WTC11 (cell line): ENCODE results near the gene EME2. TPM values are rescaled to one million over a fixed set of nuclear protein-coding genes. Genes with fewer than 3 reads are reported as not detected.

Experiments
- ATAC-seq: fragments of 200-7000 bp; cut with Tn5 transposase; 2 replicates; pipeline ENCODE4 v1.10.0; 2021; ENCODE audit warnings: mild to moderate bottlenecking, moderate library complexity
- CTCF ChIA-PET: fragments of 300-600 bp; sonication (Branson Sonifier 250); formaldehyde crosslinking; loops from one replicate; lab custom pipeline; 2021; ENCODE audit warnings: antibody characterized with exemption; lab: Charles Lee
- POLR2A ChIA-PET: fragments of 350-600 bp; sonication (Branson Sonifier 250); formaldehyde crosslinking; loops from one replicate; lab custom pipeline; 2021; ENCODE audit warnings: antibody characterized with exemption; lab: Charles Lee
- DNase-seq: peaks from one replicate; pipeline ENCODE4 v3.0.0; 2021; ENCODE audit warnings: low spot score
- H3K27ac Mint-ChIP-seq: 2 replicates; pipeline ENCODE4 v1.8.0; 2021; ENCODE audit warnings: mixed read lengths
- H3K27me3 Mint-ChIP-seq: 2 replicates; pipeline ENCODE4 v1.8.0; 2021; ENCODE audit warnings: low read depth, mild to moderate bottlenecking, moderate library complexity, mixed read lengths
- H3K36me3 Mint-ChIP-seq: 2 replicates; pipeline ENCODE4 v1.8.0; 2021; ENCODE audit warnings: mixed read lengths
- H3K4me1 Mint-ChIP-seq: 2 replicates; pipeline ENCODE4 v1.8.0; 2022; ENCODE audit warnings: mixed read lengths
- H3K4me3 Mint-ChIP-seq: 2 replicates; pipeline ENCODE4 v1.8.0; 2021; ENCODE audit warnings: mild to moderate bottlenecking, moderate library complexity, mixed read lengths
- H3K9me3 Mint-ChIP-seq: 2 replicates; pipeline ENCODE4 v1.8.0; 2021; ENCODE audit warnings: mixed read lengths
- ATF6 ChIP-seq: sonication (generic); formaldehyde crosslinking; IDR thresholded peaks from 2 replicates; pipeline ENCODE4 v1.8.1; 2023; ENCODE audit warnings: mild to moderate bottlenecking, missing genetic modification reagents
- E2F1 ChIP-seq: sonication (generic); formaldehyde crosslinking; IDR thresholded peaks from 2 replicates; pipeline ENCODE4 v1.8.0; 2022; ENCODE audit warnings: mild to moderate bottlenecking, missing genetic modification reagents
- E2F5 ChIP-seq: sonication (generic); formaldehyde crosslinking; IDR thresholded peaks from 2 replicates; pipeline ENCODE4 v1.8.1; 2022; ENCODE audit warnings: mild to moderate bottlenecking, moderate library complexity, missing genetic modification reagents
- ELF4 ChIP-seq: sonication (generic); formaldehyde crosslinking; IDR thresholded peaks from 2 replicates; pipeline ENCODE4 v1.8.1; 2022; ENCODE audit warnings: low read depth, mild to moderate bottlenecking, moderate library complexity, missing genetic modification reagents
- FOXP1 ChIP-seq: sonication (generic); formaldehyde crosslinking; IDR thresholded peaks from 2 replicates; pipeline ENCODE4 v1.8.0; 2022; ENCODE audit warnings: missing genetic modification reagents, mild to moderate bottlenecking, moderate library complexity, borderline replicate concordance
- ZBTB21 ChIP-seq: sonication (generic); formaldehyde crosslinking; IDR thresholded peaks from 2 replicates; pipeline ENCODE4 v1.8.1; 2023; ENCODE audit warnings: mild to moderate bottlenecking, missing genetic modification reagents, borderline replicate concordance
- ZNF232 ChIP-seq: sonication (generic); formaldehyde crosslinking; IDR thresholded peaks from 2 replicates; pipeline ENCODE4 v1.8.0; 2022; ENCODE audit warnings: mild to moderate bottlenecking, missing genetic modification reagents
- ZNF423 ChIP-seq: fragments of 250-450 bp; sonication (Bioruptor Pico); IDR thresholded peaks from 2 replicates; pipeline ENCODE4 v2.1.2; 2022; ENCODE audit warnings: mild to moderate bottlenecking, moderate library complexity
- ZNF671 ChIP-seq: fragments of 250-450 bp; sonication (Bioruptor Pico); IDR thresholded peaks from 2 replicates; pipeline ENCODE4 v1.8.0; 2021; ENCODE audit warnings: mild to moderate bottlenecking
- ZSCAN18 ChIP-seq: fragments of 250-450 bp; sonication (Bioruptor Pico); IDR thresholded peaks from 2 replicates; pipeline ENCODE4 v2.1.2; 2022; ENCODE audit warnings: mild to moderate bottlenecking, moderate library complexity
- total RNA-seq: library from RNA; stranded (reverse); gene quantifications from 3 replicates; pipeline ENCODE4 v1.2.3, GENCODE V29; 2021
- TF ChIP-seq, protein P1 (sequence below): sonication (generic); formaldehyde crosslinking; IDR thresholded peaks from 2 replicates; pipeline ENCODE4 v1.8.1; 2022; ENCODE audit warnings: missing genetic modification reagents, borderline replicate concordance
- TF ChIP-seq, protein P2 (sequence below): fragments of 250-450 bp; sonication (Bioruptor Pico); IDR thresholded peaks from 2 replicates; pipeline ENCODE4 v1.9.0; 2021; ENCODE audit warnings: mild to moderate bottlenecking, borderline replicate concordance
- TF ChIP-seq, protein P3 (sequence below): fragments of 250-450 bp; sonication (Bioruptor Pico); IDR thresholded peaks from 2 replicates; pipeline ENCODE4 v1.9.0; 2021; ENCODE audit warnings: mild to moderate bottlenecking
- TF ChIP-seq, protein P4 (sequence below): sonication (generic); formaldehyde crosslinking; IDR thresholded peaks from 2 replicates; pipeline ENCODE4 v1.8.0; 2023; ENCODE audit warnings: missing genetic modification reagents

Gene EME2
- total RNA-seq, 1 experiment from 2014 or later: 23.2 TPM

DNA sequence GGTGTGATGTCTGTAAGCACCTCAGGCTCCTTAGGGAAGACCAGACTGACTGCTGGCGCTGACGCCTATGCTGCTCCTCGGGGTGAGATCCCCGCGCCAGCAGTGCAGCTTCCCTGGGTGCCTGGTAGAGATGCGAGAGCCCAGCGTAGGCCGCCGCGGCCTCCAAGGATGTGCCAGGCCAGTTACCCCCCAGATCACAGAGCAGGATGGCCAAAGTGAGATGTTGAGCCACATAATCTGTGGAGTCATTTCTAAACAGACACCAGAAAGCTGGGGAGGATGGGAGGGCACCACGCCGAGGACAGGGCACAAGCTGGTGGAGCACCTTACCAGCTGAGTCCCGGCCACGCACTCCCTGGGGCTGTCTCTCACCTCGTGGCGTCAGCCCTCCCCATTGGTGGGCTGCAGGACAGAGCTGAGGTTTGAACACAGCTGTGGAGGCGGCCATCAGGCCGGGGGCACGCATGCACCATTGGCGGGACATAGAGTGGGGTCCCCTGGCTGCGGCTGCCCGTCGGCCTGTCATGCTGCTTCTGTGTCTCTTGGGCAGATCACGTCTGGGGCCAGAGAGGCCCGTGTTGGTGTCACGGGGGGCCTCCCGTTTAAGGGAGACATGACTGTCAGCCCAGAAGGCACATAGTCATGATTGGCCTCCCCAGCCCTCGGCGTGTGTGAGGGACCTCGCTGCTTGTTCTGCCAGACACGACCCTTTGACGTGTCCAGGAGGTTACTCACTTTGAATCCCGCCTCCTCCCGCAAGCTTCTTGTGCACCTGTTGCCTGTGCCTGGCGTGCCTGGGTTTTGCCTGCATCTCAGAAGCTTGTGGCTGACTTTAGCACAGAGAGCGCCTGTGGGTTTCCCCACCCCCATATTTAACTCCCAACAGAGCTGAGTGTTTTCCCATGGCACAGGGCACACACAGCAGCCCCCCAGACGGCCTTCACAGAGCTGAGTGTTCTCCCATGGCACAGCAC lies 44.7 kb upstream of the EME2 start (continued):
- TF ChIP-seq, protein P1, sequence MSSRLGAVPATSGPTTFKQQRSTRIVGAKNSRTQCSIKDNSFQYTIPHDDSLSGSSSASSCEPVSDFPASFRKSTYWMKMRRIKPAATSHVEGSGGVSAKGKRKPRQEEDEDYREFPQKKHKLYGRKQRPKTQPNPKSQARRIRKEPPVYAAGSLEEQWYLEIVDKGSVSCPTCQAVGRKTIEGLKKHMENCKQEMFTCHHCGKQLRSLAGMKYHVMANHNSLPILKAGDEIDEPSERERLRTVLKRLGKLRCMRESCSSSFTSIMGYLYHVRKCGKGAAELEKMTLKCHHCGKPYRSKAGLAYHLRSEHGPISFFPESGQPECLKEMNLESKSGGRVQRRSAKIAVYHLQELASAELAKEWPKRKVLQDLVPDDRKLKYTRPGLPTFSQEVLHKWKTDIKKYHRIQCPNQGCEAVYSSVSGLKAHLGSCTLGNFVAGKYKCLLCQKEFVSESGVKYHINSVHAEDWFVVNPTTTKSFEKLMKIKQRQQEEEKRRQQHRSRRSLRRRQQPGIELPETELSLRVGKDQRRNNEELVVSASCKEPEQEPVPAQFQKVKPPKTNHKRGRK (CRISPR knock-in tag): no peak
- no peak for TF ChIP-seq E2F5 (CRISPR knock-in tag)

DNA sequence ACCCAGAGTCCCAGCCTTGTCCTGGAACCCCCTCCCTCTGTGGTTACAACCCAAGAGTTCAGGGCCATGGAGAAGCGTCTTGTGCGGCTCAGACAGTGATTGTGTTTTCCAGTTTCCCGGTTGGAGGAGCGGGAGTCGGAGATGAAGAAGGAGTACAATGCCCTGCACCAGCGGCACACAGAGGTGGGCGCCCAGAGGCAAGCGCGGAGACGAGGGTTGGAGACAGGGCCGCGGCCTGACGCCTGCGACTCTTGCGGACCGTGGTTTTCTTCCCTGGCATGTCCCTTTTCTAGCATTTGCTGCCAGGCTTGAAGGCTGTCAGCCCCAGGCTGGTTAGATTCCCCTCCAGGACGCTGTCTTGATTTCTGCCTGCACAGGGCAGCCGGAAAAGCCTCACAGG lies 43.6 kb upstream of the EME2 start:
- H3K4me3 Mint-ChIP-seq: no peak overlapping the region
- POLR2A ChIA-PET: no interaction called here
- peak overlapping the region; percentile 78 for H3K27ac Mint-ChIP-seq
- no peak for DNase-seq
- CTCF ChIA-PET: no interaction called here
- H3K4me1 Mint-ChIP-seq: no peaks in the 10 kb centered on the region
- ATAC-seq: no peak
- peaks cover 7% of the 10 kb centered on the region for H3K36me3 Mint-ChIP-seq
- H3K27me3 Mint-ChIP-seq: no peaks in the 10 kb centered on the region
- TF ChIP-seq, protein P2, sequence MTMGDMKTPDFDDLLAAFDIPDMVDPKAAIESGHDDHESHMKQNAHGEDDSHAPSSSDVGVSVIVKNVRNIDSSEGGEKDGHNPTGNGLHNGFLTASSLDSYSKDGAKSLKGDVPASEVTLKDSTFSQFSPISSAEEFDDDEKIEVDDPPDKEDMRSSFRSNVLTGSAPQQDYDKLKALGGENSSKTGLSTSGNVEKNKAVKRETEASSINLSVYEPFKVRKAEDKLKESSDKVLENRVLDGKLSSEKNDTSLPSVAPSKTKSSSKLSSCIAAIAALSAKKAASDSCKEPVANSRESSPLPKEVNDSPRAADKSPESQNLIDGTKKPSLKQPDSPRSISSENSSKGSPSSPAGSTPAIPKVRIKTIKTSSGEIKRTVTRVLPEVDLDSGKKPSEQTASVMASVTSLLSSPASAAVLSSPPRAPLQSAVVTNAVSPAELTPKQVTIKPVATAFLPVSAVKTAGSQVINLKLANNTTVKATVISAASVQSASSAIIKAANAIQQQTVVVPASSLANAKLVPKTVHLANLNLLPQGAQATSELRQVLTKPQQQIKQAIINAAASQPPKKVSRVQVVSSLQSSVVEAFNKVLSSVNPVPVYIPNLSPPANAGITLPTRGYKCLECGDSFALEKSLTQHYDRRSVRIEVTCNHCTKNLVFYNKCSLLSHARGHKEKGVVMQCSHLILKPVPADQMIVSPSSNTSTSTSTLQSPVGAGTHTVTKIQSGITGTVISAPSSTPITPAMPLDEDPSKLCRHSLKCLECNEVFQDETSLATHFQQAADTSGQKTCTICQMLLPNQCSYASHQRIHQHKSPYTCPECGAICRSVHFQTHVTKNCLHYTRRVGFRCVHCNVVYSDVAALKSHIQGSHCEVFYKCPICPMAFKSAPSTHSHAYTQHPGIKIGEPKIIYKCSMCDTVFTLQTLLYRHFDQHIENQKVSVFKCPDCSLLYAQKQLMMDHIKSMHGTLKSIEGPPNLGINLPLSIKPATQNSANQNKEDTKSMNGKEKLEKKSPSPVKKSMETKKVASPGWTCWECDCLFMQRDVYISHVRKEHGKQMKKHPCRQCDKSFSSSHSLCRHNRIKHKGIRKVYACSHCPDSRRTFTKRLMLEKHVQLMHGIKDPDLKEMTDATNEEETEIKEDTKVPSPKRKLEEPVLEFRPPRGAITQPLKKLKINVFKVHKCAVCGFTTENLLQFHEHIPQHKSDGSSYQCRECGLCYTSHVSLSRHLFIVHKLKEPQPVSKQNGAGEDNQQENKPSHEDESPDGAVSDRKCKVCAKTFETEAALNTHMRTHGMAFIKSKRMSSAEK (CRISPR knock-in tag): no peak
- TF ChIP-seq ZNF423 (no peak), ZBTB21 (CRISPR knock-in tag) (no peak), E2F1 (CRISPR knock-in tag) (no peak), ZNF232 (CRISPR knock-in tag) (no peak), ELF4 (no peak), ATF6 (no peak), FOXP1 (CRISPR knock-in tag) (no peak), ZNF671 (CRISPR knock-in tag) (no peak), ZSCAN18 (CRISPR knock-in tag) (no peak)
- TF ChIP-seq, protein P3, sequence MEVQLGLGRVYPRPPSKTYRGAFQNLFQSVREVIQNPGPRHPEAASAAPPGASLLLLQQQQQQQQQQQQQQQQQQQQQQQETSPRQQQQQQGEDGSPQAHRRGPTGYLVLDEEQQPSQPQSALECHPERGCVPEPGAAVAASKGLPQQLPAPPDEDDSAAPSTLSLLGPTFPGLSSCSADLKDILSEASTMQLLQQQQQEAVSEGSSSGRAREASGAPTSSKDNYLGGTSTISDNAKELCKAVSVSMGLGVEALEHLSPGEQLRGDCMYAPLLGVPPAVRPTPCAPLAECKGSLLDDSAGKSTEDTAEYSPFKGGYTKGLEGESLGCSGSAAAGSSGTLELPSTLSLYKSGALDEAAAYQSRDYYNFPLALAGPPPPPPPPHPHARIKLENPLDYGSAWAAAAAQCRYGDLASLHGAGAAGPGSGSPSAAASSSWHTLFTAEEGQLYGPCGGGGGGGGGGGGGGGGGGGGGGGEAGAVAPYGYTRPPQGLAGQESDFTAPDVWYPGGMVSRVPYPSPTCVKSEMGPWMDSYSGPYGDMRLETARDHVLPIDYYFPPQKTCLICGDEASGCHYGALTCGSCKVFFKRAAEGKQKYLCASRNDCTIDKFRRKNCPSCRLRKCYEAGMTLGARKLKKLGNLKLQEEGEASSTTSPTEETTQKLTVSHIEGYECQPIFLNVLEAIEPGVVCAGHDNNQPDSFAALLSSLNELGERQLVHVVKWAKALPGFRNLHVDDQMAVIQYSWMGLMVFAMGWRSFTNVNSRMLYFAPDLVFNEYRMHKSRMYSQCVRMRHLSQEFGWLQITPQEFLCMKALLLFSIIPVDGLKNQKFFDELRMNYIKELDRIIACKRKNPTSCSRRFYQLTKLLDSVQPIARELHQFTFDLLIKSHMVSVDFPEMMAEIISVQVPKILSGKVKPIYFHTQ (CRISPR knock-in tag): no peak
- TF ChIP-seq, protein P4, sequence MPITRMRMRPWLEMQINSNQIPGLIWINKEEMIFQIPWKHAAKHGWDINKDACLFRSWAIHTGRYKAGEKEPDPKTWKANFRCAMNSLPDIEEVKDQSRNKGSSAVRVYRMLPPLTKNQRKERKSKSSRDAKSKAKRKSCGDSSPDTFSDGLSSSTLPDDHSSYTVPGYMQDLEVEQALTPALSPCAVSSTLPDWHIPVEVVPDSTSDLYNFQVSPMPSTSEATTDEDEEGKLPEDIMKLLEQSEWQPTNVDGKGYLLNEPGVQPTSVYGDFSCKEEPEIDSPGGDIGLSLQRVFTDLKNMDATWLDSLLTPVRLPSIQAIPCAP: no peak
- no peaks in the 10 kb centered on the region for H3K9me3 Mint-ChIP-seq
